Measurements from ENCODE around the gene ATP8B4.
A peak's percentile ranks its signal among the peaks of the same experiment; 100 is the strongest.
"Not testable (repeated sequence)": the region's sequence is repeated elsewhere in the genome, so short reads cannot be mapped to it uniquely, and the experiment has no call there.

Gene ATP8B4

GRCh38 chr15:50119063-50120040 is at the start of gene ATP8B4:
TSS of gene ATP8B4 (minus strand) at chr15:50119233. CDS start at chr15:50106966, 12,267 bp downstream.
- no peak for DNase-seq

DNA sequence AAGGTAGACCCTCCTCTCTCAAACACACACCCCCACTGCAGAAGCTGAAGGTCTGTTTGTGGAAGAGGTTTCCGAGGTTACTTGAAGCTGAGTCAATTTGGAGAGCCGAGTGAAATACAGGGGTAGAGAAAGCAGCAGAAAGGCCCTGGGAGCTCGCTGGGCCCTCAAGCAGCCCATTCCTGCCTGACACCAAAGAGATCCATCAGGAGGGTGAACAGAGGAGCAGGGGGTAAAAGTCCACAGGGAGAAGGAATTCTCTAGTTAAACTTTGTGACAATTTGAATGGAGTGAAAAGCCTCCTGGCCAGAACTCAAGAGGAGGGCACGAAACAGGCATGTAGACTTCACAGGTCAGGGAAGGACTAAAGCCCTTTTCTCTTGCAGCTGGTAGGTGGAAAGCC is 49.3 kb upstream of the ATP8B4 start:
- no peak for DNase-seq

DNA sequence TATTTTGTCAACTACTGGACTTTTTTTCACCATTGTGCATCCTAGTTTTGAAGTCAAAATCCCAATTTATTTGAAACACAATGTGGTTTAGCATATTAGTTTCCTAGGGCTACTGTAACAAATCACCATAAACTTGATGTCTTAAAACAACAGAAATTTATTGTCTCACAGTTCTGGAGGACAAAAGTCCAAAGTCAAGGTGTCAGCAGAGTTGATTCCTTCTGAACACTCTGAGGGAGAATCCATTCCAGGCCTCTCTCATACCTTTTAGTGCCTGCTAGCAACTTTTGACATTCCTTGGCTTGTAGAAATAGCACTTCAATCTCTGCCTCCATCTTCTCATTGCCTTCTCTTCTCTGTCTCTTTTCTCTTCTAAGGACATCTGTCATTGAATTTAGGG is 48.1 kb upstream of the ATP8B4 start:
- no peak for DNase-seq

DNA sequence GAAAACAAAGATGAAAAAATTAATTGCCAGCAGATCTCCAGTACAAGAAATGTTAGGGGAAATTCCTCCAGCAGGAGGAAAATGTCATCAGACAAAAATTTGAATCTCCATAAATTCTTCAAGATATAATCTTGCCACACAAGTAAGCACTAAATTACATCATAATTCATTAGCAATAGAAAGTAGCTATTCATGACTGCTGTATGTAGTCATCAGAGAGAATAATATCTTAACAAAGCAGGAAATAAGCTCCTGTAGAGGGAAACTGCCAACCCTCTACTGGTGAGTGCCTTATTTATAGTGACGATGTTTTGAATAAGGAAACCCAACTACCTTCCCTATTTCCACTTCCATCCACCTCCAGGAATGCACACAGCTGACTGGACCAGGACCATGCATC is 47.2 kb upstream of the ATP8B4 start:
- DNase-seq = no peak

- DNase-seq = no peak
Measured at GRCh38 chr15:50164458-50164857, 45.4 kb upstream of the ATP8B4 start.

DNA sequence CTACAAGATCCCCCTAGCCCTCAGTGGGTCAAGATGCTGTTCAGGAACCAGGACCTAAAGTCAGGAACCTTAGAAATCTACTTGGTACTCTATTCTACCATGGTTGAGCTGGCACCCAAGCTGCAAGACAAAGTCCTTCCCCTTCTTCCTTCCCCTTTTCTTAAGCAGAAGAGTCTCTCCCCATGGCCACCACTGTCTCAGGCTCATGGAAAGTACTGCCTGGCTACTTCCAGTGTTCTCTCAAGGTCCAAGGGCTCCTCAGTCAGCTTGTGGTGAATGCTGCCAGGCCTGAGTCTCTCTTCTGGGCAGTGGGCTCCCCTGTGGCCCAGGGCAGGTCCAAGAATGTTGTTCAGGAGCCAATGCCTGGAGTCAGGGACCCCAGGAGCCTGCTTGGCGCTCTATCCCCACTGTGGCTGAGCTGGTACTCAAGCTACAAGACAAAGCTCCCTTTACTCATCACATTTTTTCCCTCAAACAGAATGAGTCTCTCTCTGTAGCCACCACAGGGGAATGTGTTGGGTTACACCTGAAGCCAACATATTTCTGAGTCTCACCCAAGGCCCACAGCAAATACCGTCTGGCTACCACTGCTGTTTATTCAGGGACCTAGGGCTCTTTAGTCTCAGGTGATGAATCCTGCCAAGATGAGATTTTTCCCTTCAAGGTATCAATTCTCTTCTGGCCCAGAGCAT is 44.8 kb upstream of the ATP8B4 start:
- no peak for DNase-seq

DNA sequence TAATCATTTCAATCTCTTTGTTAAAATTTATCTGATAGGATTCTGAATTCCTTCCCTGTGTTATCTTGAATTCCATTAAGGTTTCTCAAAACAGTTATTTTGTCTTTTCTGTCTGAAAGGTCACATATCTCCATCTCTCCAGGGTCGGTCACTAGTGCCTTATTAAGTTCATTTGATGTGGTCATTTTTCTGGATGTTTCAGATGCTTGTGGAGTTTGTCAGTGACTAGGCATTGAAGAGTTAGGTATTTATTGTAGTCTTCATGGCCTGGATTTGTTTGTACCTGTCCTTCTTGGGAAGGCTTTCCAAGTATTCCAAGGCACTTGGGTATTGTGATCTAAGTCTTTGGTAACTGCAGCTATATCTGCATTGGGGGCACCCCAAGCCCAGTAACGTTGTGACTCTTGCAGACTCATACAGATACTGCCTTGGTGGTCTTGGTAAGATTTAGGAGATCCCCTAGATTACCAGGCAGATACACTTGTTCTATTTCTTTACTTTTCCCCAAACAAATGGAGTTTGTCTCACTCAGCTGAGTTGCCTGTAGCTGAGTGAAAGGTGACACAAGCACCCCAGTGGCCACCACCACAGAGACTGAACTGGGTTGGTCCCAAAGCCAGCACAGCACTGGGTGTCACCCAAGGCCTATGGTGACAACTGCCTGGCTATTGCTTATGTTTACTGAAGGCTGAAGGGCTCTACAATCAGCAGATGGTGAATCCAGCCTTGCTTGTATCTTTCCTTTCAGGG is 44.1 kb upstream of the ATP8B4 start:
- DNase-seq = no peak

- DNase-seq = not testable (repeated sequence)
Measured at GRCh38 chr15:50158236-50158635, 39.2 kb upstream of the ATP8B4 start.

DNA sequence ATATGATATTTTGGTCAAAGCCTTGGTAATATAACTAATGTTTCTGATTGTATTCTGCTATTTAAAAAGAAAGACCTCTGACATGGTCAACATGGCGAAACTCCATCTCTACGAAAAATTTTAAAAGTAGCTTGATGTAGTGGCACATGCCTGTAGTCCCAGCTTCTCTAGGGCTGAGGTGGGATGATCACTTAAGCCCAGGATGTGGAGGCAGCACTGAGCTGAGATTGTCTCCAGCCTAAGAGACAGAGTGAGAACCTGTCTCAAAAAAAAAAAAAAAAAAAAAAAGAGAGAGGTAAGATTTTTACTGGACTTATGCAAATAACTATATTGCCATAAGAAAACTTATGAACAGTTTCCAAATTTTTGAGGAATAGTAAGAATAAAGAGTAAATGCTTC is 32.4 kb upstream of the ATP8B4 start:
- DNase-seq = no peak

- no peak for DNase-seq
Measured at GRCh38 chr15:50150851-50151250, 31.8 kb upstream of the ATP8B4 start.

DNA sequence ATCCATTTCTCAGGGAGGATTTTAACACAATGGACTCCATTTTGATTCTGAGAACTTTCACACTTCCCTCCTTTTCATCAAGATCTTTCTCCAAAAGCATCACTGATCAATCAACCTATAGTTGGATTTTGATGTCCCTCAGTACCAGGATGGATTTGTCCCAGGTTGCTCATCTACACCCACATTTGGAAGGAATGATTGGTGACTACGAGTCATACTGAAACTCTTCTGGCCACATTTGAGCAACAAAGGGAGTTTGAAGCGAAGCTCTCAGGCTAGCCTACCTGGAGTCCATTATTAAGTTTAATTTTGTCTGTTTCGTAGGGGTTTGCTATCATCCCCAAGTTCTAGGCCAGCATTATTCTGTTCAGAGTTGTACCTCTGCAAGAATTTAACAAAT is 31.3 kb upstream of the ATP8B4 start:
- no peak for DNase-seq

GRCh38 chr15:50149090-50149489 is 30.1 kb upstream of the ATP8B4 start:
- peak; percentile 23 for DNase-seq

- no peak for DNase-seq
Measured at GRCh38 chr15:50148362-50148963, 29.4 kb upstream of the ATP8B4 start.

GRCh38 chr15:50146632-50147031 is 27.6 kb upstream of the ATP8B4 start:
- DNase-seq = no peak

- DNase-seq = peak; percentile 30
Measured at GRCh38 chr15:50145451-50145872, 26.4 kb upstream of the ATP8B4 start.

DNA sequence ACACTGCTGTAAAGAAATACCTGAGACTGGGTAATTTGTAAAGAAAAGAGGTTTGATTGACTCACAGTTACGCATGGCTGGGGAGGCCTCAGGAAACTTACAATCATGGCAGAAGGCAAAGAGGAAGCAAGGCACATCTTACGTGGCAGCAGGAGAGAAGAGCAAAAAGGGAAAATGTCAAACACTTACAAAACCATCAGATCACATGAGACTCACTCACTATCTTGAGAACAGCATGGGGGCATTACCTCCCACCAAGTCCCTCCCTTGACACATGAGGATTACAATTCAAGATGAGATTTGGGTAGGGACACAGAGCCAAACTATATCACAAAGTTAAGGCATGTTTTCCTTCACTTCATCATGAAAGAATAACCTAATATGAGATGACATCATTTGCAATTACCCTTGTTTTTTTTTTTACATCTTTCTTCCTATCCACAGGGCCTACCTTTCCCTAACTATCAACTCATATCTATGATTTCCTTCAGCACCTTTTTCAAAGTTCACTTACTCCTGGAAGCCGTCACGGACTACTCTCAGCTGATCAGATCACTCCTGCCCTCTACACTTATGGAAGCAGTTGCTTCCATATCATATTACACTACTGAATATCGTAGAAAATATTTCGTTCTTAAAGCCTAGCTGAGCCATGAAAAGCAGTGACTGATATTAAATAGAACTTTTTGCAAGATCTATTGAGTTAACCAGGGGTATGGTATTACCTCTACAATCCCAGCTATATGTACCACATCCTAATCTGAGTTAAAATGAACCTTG is 25.5 kb upstream of the ATP8B4 start:
- DNase-seq = no peak

- DNase-seq = no peak
Measured at GRCh38 chr15:50143255-50143860, 24.3 kb upstream of the ATP8B4 start.

DNA sequence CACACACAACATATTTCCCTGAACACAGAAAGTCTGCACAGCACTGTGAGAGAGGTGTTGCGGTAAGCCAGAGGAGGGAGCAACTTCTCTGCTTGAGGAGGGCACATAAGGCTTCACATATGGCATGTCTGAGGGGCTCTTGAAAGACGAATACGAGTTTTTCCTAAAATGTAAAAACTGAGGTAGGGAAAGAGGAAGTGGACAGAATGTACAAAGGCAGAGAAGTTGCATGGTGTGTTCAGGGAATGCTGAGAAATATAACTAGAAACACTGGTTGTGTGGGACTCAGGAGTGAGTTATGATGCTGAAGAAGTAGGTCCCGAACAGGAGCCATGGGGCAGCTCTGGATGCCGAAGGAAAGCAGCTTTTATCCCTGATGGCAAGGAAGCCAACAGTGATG is 22.8 kb upstream of the ATP8B4 start:
- no peak for DNase-seq

GRCh38 chr15:50140983-50141382 is 21.9 kb upstream of the ATP8B4 start:
- no peak for DNase-seq

GRCh38 chr15:50140098-50140497 is 21.1 kb upstream of the ATP8B4 start:
- DNase-seq = no peak

DNA sequence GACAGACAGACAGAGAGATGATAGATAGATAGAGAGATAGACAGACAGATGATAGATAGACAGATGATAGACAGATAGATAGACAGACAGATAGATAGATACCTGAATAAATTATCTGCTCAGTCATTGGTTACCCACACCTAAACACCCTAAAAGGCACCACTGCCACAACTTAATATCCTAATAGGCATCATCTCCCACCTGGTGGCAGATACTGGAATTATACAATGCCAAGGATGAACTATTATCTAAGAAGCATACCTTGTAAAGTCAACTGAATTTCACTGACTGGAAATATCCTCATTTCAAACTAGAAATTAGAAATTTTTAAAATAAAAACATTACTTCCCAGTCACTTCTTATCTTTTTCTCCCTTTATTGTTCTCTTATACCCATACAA is 19.4 kb upstream of the ATP8B4 start:
- DNase-seq = no peak

DNA sequence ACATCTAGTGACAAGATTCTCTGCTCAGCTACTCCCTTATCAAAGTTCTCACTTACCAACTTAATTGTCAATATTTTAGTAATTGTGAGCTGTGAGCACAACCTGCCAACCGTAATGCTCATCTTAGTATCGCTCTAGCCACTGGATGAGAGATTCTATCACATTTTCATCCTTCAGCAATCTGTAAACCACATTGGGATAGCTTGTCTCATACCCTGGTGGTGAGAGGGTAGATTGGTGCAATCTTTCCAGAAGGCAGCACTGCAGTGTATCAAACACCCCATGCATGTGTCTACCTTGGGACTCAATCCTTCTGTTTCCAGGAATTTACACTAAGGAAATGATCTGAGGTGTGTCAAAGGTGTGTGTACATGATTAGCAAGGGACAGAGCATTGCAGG is 18.9 kb upstream of the ATP8B4 start:
- no peak for DNase-seq

All from DMS153 (cell line).